Mucosa of rectum (tissue), 2 donors: ENCODE results near the gene AFAP1L2.
A peak's percentile ranks its signal among the peaks of the same experiment; 100 is the strongest.

ENCODE experiments used
- H3K27ac ChIP-seq, 2 donors: one replicate each; pipeline ENCODE4 v1.7.0; 2013; ENCODE audit warnings: inconsistent platforms in 2 of 2, low read depth in 2 of 2, low read length in 2 of 2
- H3K27me3 ChIP-seq, 2 donors: one replicate each; pipeline ENCODE4 v1.7.0; 2013; ENCODE audit warnings: low read length in 2 of 2; ENCODE audit not compliant: control insufficient read depth in 2 of 2, insufficient read depth in 2 of 2
- H3K36me3 ChIP-seq, 2 donors: one replicate each; pipeline ENCODE4 v1.7.0; 2013; ENCODE audit warnings: low read length in 2 of 2; ENCODE audit not compliant: control insufficient read depth in 2 of 2, insufficient read depth in 2 of 2
- H3K4me1 ChIP-seq, 2 donors: one replicate each; pipeline ENCODE4 v1.7.0; 2013; ENCODE audit warnings: low read length in 2 of 2, mild to moderate bottlenecking in 1 of 2; ENCODE audit not compliant: control insufficient read depth in 2 of 2, insufficient read depth in 2 of 2
- H3K4me3 ChIP-seq, 2 donors: one replicate each; pipeline ENCODE4 v1.7.0; 2013; ENCODE audit warnings: low read length in 2 of 2
- H3K9ac ChIP-seq, 2 donors: one replicate each; pipeline ENCODE4 v1.7.0; 2013; ENCODE audit warnings: low read length in 2 of 2, low read depth in 1 of 2, mild to moderate bottlenecking in 1 of 2
- H3K9me3 ChIP-seq, 2 donors: one replicate each; pipeline ENCODE4 v1.7.0; 2013; ENCODE audit warnings: low read length in 2 of 2; ENCODE audit not compliant: control insufficient read depth in 2 of 2
- donor health status: healthy.
- donor health status: Normal muscosa, but diverticular disease.

AFAP1L2 gene

GRCh38 chr10:114389426-114389825 is 14.9 kb downstream of the AFAP1L2 start:
- Histone ChIP-seq H3K36me3 (no peaks in the 10 kb centered on the region), H3K9ac (no peak overlapping the region), H3K27ac (no peak overlapping the region), H3K9me3 (no peaks in the 10 kb centered on the region), H3K4me1 (no peaks in the 10 kb centered on the region), H3K27me3 (no peaks in the 10 kb centered on the region), H3K4me3 (no peak overlapping the region)

- Histone ChIP-seq H3K36me3 (no peaks in the 10 kb centered on the region), H3K27ac (no peak overlapping the region), H3K4me1 (no peaks in the 10 kb centered on the region), H3K4me3 (no peak overlapping the region), H3K27me3 (no peaks in the 10 kb centered on the region), H3K9me3 (no peaks in the 10 kb centered on the region), H3K9ac (no peak overlapping the region)
Measured at GRCh38 chr10:114388275-114388674, 16.0 kb downstream of the AFAP1L2 start.

GRCh38 chr10:114387784-114388183 is 16.5 kb downstream of the AFAP1L2 start:
- Histone ChIP-seq H3K9me3 (no peaks in the 10 kb centered on the region), H3K4me3 (no peak overlapping the region), H3K9ac (no peak overlapping the region), H3K36me3 (no peaks in the 10 kb centered on the region), H3K4me1 (no peaks in the 10 kb centered on the region), H3K27me3 (no peaks in the 10 kb centered on the region), H3K27ac (no peak overlapping the region)

- Histone ChIP-seq H3K9me3 (no peaks in the 10 kb centered on the region), H3K4me3 (no peak overlapping the region), H3K9ac (no peak overlapping the region), H3K4me1 (no peaks in the 10 kb centered on the region), H3K27ac (no peak overlapping the region), H3K27me3 (no peaks in the 10 kb centered on the region), H3K36me3 (no peaks in the 10 kb centered on the region)
Measured at GRCh38 chr10:114386452-114386851, 17.9 kb downstream of the AFAP1L2 start.

GRCh38 chr10:114385557-114385956 is 18.7 kb downstream of the AFAP1L2 start:
- Histone ChIP-seq H3K9me3 (no peaks in the 10 kb centered on the region), H3K36me3 (no peaks in the 10 kb centered on the region), H3K9ac (no peak overlapping the region), H3K4me3 (no peak overlapping the region), H3K27ac (no peak overlapping the region), H3K4me1 (no peaks in the 10 kb centered on the region), H3K27me3 (no peaks in the 10 kb centered on the region)

GRCh38 chr10:114384601-114385000 is 19.7 kb downstream of the AFAP1L2 start:
- H3K27me3 ChIP-seq, result no peaks in the 10 kb centered on the region
- H3K9ac ChIP-seq, result no peak overlapping the region
- H3K27ac ChIP-seq, result no peak overlapping the region
- H3K4me1 ChIP-seq, result no peaks in the 10 kb centered on the region
- H3K4me3 ChIP-seq, result no peak overlapping the region
- no peaks in the 10 kb centered on the region for H3K36me3 ChIP-seq
- H3K9me3 ChIP-seq, result no peaks in the 10 kb centered on the region

- H3K9me3 ChIP-seq, result no peaks in the 10 kb centered on the region
- no peak overlapping the region for H3K4me3 ChIP-seq
- no peak overlapping the region for H3K9ac ChIP-seq
- H3K27me3 ChIP-seq, result no peaks in the 10 kb centered on the region
- no peak overlapping the region for H3K27ac ChIP-seq
- H3K36me3 ChIP-seq, result no peaks in the 10 kb centered on the region
- H3K4me1 ChIP-seq, result no peaks in the 10 kb centered on the region
Measured at GRCh38 chr10:114384181-114384580, 20.1 kb downstream of the AFAP1L2 start.

GRCh38 chr10:114380797-114381196 is 23.5 kb downstream of the AFAP1L2 start:
- Histone ChIP-seq H3K4me3 (no peak overlapping the region), H3K27ac (no peak overlapping the region), H3K9me3 (no peaks in the 10 kb centered on the region), H3K4me1 (no peaks in the 10 kb centered on the region), H3K9ac (no peak overlapping the region), H3K27me3 (no peaks in the 10 kb centered on the region), H3K36me3 (no peaks in the 10 kb centered on the region)

GRCh38 chr10:114380060-114380459 is 24.2 kb downstream of the AFAP1L2 start:
- no peaks in the 10 kb centered on the region for H3K27me3 ChIP-seq
- H3K36me3 ChIP-seq, result no peaks in the 10 kb centered on the region
- no peak overlapping the region for H3K27ac ChIP-seq
- no peak overlapping the region for H3K9ac ChIP-seq
- no peaks in the 10 kb centered on the region for H3K9me3 ChIP-seq
- H3K4me1 ChIP-seq, result no peaks in the 10 kb centered on the region
- H3K4me3 ChIP-seq, result no peak overlapping the region

- H3K27ac ChIP-seq, result peak overlapping the region in 1 of 2 donors; percentile 26
- H3K36me3 ChIP-seq, result no peaks in the 10 kb centered on the region
- no peak overlapping the region for H3K9ac ChIP-seq
- H3K9me3 ChIP-seq, result no peaks in the 10 kb centered on the region
- H3K27me3 ChIP-seq, result no peaks in the 10 kb centered on the region
- no peak overlapping the region for H3K4me3 ChIP-seq
- no peaks in the 10 kb centered on the region for H3K4me1 ChIP-seq
Measured at GRCh38 chr10:114379631-114380041, 24.7 kb downstream of the AFAP1L2 start.

- Histone ChIP-seq H3K9me3 (no peaks in the 10 kb centered on the region), H3K27me3 (no peaks in the 10 kb centered on the region), H3K36me3 (no peaks in the 10 kb centered on the region), H3K27ac (no peak overlapping the region), H3K9ac (no peak overlapping the region), H3K4me1 (peaks cover 3 to 6% of the 10 kb centered on the region in 2 donors), H3K4me3 (no peak overlapping the region)
Measured at GRCh38 chr10:114376523-114376922, 27.8 kb downstream of the AFAP1L2 start.
